ENCODE data around the gene SPAG16.

SPAG16 gene

GRCh38 chr2:213816583-213816982, 532.3 kb downstream of the SPAG16 start:
- Histone ChIP-seq H3K27me3 (no peaks in the 10 kb centered on the region), H3K9me3 (no peaks in the 10 kb centered on the region), H3K4me3 (no peak overlapping the region), H3K36me3 (no peaks in the 10 kb centered on the region), H3K27ac (no peak overlapping the region), H3K4me1 (no peaks in the 10 kb centered on the region)
- DNase-seq = no peak
- intact Hi-C loops (cut with DNase I; ENCODE audit: low total_unique reads) = no loop called here
- no peak for TF ChIP-seq CTCF (IDR thresholded peaks at IDR 0.05)

- Histone ChIP-seq H3K4me1 (no peaks in the 10 kb centered on the region), H3K27me3 (no peaks in the 10 kb centered on the region), H3K9me3 (no peaks in the 10 kb centered on the region), H3K36me3 (no peaks in the 10 kb centered on the region), H3K4me3 (no peak overlapping the region), H3K27ac (no peak overlapping the region)
- no peak for TF ChIP-seq CTCF (IDR thresholded peaks at IDR 0.05)
- intact Hi-C loops (cut with DNase I; ENCODE audit: low total_unique reads) = no loop called here
- DNase-seq = no peak
Measured at GRCh38 chr2:213818436-213818835, 534.2 kb downstream of the SPAG16 start.

- Histone ChIP-seq H3K4me3 (no peak overlapping the region), H3K27me3 (no peaks in the 10 kb centered on the region), H3K27ac (peak overlapping the region in 1 of 2 donors; percentile 35), H3K4me1 (peaks cover 0 to 16% (median 2%) of the 10 kb centered on the region in 4 donors), H3K36me3 (no peaks in the 10 kb centered on the region), H3K9me3 (peaks cover 0 to 6% (median 2%) of the 10 kb centered on the region in 3 donors)
- peak in 1 of 2 donors; percentile 35 for DNase-seq
- intact Hi-C loops (cut with DNase I; ENCODE audit: low total_unique reads) = no loop called here
- no peak for TF ChIP-seq CTCF (IDR thresholded peaks at IDR 0.05)
Measured at GRCh38 chr2:213834331-213834730, 550.1 kb downstream of the SPAG16 start.

- no peak for DNase-seq
- Histone ChIP-seq H3K27me3 (no peaks in the 10 kb centered on the region), H3K9me3 (peaks cover 0 to 2% (median 0%) of the 10 kb centered on the region in 3 donors), H3K4me1 (peaks cover 0 to 16% (median 2%) of the 10 kb centered on the region in 4 donors), H3K27ac (peak overlapping the region in 1 of 2 donors; percentile 35), H3K36me3 (no peaks in the 10 kb centered on the region), H3K4me3 (no peak overlapping the region)
- intact Hi-C loops (cut with DNase I; ENCODE audit: low total_unique reads) = no loop called here
- TF ChIP-seq CTCF (IDR thresholded peaks at IDR 0.05) = no peak
Measured at GRCh38 chr2:213834746-213835145, 550.5 kb downstream of the SPAG16 start.

GRCh38 chr2:213846856-213847255, 562.6 kb downstream of the SPAG16 start:
- Histone ChIP-seq H3K4me1 (no peaks in the 10 kb centered on the region), H3K27ac (no peak overlapping the region), H3K4me3 (no peak overlapping the region), H3K27me3 (no peaks in the 10 kb centered on the region), H3K9me3 (no peaks in the 10 kb centered on the region), H3K36me3 (no peaks in the 10 kb centered on the region)
- no peak for DNase-seq
- intact Hi-C loops (cut with DNase I; ENCODE audit: low total_unique reads) = no loop called here
- no peak for TF ChIP-seq CTCF (IDR thresholded peaks at IDR 0.05)

GRCh38 chr2:213847316-213847715, 563.1 kb downstream of the SPAG16 start:
- no peaks in the 10 kb centered on the region for H3K4me1 ChIP-seq
- H3K9me3 ChIP-seq = no peaks in the 10 kb centered on the region
- no peak overlapping the region for H3K4me3 ChIP-seq
- intact Hi-C loops (cut with DNase I; ENCODE audit: low total_unique reads) = no loop called here
- TF ChIP-seq CTCF (IDR thresholded peaks at IDR 0.05) = no peak
- H3K27ac ChIP-seq = no peak overlapping the region
- no peaks in the 10 kb centered on the region for H3K36me3 ChIP-seq
- no peaks in the 10 kb centered on the region for H3K27me3 ChIP-seq
- DNase-seq = no peak

Data from tibial artery (tissue), 4 donors.